ENCODE measurements around the gene CLIC5. TPM values are rescaled to one million over a fixed set of nuclear protein-coding genes. Genes with fewer than 3 reads are reported as not detected.

CLIC5 gene
- polyA plus RNA-seq, 1 donor from 2014 or later: 0.22 TPM

DNA sequence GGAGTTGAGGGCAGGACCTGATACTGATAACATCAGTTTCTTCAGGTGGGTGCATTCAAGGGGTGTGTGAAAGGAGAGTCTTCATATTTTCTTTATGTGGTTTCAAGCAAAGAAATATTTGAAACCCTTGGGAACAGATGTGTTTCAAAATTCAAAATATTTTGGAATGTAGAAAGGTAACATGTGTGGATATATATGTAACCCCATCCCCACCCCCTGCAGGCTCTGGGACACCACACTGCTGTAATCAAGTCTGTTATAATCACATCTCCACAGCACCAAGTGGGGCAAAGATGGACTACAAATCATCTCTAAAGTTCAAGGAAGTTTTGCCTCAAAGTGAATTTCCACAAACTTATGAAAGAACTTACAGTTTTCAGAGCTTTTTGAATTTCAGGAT lies 41.1 kb downstream of the CLIC5 start (continued):
- TF ChIP-seq, protein P1, sequence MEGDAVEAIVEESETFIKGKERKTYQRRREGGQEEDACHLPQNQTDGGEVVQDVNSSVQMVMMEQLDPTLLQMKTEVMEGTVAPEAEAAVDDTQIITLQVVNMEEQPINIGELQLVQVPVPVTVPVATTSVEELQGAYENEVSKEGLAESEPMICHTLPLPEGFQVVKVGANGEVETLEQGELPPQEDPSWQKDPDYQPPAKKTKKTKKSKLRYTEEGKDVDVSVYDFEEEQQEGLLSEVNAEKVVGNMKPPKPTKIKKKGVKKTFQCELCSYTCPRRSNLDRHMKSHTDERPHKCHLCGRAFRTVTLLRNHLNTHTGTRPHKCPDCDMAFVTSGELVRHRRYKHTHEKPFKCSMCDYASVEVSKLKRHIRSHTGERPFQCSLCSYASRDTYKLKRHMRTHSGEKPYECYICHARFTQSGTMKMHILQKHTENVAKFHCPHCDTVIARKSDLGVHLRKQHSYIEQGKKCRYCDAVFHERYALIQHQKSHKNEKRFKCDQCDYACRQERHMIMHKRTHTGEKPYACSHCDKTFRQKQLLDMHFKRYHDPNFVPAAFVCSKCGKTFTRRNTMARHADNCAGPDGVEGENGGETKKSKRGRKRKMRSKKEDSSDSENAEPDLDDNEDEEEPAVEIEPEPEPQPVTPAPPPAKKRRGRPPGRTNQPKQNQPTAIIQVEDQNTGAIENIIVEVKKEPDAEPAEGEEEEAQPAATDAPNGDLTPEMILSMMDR (IDR thresholded peaks at IDR 0.05; ENCODE audit: poor library complexity, severe bottlenecking): no peak

DNA sequence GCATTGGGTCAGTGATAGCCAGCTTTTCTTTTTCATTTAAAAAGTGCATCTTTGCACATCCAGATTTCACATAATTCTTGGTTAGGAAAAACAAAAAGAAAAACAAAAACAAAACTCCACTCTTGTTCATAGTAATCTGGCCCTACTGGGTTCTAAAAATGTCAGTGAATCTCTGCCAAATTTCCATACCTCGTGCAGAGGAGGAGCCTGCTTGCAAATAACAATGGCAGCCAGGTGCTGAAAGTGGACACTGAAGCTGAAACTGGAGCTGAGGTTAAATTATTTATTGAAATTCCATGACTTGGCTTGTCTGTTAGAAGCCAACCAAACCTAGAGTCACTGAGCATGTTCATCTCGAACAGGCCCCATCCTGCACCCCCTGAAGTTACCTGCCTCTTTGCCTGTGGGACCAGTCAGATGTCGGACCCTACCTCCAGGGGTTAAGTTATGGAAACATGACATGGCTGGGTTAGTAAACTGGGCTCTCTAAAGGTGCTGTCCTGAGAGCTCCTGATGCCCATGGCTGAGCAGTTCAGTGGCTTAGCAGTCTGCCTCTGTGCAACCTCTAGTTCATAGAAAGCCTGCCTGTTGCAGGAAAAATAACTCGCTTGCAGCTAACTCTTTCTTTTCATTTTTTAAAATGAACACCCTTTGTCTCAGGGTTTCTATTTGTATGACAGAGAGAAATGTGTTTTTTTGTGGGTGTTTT lies 42.7 kb downstream of the CLIC5 start:
- no peak for TF ChIP-seq EZH2 (IDR thresholded peaks at IDR 0.05; ENCODE audit: borderline replicate concordance, insufficient read depth, low read length, poor library complexity, severe bottlenecking)
- TF ChIP-seq, protein P2, sequence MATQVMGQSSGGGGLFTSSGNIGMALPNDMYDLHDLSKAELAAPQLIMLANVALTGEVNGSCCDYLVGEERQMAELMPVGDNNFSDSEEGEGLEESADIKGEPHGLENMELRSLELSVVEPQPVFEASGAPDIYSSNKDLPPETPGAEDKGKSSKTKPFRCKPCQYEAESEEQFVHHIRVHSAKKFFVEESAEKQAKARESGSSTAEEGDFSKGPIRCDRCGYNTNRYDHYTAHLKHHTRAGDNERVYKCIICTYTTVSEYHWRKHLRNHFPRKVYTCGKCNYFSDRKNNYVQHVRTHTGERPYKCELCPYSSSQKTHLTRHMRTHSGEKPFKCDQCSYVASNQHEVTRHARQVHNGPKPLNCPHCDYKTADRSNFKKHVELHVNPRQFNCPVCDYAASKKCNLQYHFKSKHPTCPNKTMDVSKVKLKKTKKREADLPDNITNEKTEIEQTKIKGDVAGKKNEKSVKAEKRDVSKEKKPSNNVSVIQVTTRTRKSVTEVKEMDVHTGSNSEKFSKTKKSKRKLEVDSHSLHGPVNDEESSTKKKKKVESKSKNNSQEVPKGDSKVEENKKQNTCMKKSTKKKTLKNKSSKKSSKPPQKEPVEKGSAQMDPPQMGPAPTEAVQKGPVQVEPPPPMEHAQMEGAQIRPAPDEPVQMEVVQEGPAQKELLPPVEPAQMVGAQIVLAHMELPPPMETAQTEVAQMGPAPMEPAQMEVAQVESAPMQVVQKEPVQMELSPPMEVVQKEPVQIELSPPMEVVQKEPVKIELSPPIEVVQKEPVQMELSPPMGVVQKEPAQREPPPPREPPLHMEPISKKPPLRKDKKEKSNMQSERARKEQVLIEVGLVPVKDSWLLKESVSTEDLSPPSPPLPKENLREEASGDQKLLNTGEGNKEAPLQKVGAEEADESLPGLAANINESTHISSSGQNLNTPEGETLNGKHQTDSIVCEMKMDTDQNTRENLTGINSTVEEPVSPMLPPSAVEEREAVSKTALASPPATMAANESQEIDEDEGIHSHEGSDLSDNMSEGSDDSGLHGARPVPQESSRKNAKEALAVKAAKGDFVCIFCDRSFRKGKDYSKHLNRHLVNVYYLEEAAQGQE (IDR thresholded peaks at IDR 0.05; ENCODE audit: borderline replicate concordance): no peak
- no peak for TF ChIP-seq TAF1 (IDR thresholded peaks at IDR 0.05; ENCODE audit: low read depth)
- no peak for TF ChIP-seq POLR2AphosphoS5 (IDR thresholded peaks at IDR 0.05)
- no peak for TF ChIP-seq EP300 (conservative IDR thresholded peaks at IDR 0.05; ENCODE audit: poor library complexity, severe bottlenecking)
- no peak for TF ChIP-seq RAD21 (conservative IDR thresholded peaks at IDR 0.05)
- TF ChIP-seq SMC3 (conservative IDR thresholded peaks at IDR 0.05; ENCODE audit: poor library complexity): no peak
- TF ChIP-seq, protein P1 (IDR thresholded peaks at IDR 0.05; ENCODE audit: poor library complexity, severe bottlenecking): no peak
- TF ChIP-seq MXI1 (conservative IDR thresholded peaks at IDR 0.05; ENCODE audit: poor library complexity, severe bottlenecking): no peak
- Histone ChIP-seq H3K9me3 (ENCODE audit: low read length) (no peaks in the 10 kb centered on the region), H2AFZ (ENCODE audit: low read depth, low read length) (no peak overlapping the region)

More for the DNA sequence above, 42.7 kb downstream of the CLIC5 start:
- no peaks in the 10 kb centered on the region for H3K36me3 ChIP-seq (ENCODE audit: insufficient read depth, low read length)
- H3F3A ChIP-seq (ENCODE audit: insufficient read depth, low read length, poor library complexity, severe bottlenecking): no peaks in the 10 kb centered on the region
- no peak overlapping the region for H3K4me3 ChIP-seq (ENCODE audit: low read length)
- no peaks in the 10 kb centered on the region for H3K9me2 ChIP-seq (ENCODE audit: insufficient read depth, low read length)
- no peaks in the 10 kb centered on the region for H4K20me1 ChIP-seq (ENCODE audit: insufficient read depth)
- H3K4me2 ChIP-seq (ENCODE audit: low read length): no peak overlapping the region
- H3K79me2 ChIP-seq (replicated peaks; ENCODE audit: insufficient read depth, low read length): no peaks in the 10 kb centered on the region
- no peak overlapping the region for H3K9ac ChIP-seq (ENCODE audit: low read length)
- no peak overlapping the region for H3K27ac ChIP-seq (ENCODE audit: low read length)
- H3K27me3 ChIP-seq (ENCODE audit: insufficient read depth, low read depth, low read length): no peaks in the 10 kb centered on the region
